DOHH2 (cell line): Measurements from ENCODE around the gene USP48.

Experiments used
- EZH2phosphoT487 ChIP-seq: fragments of 200-600 bp; sonication (generic); IDR thresholded peaks from 2 replicates; pipeline ENCODE4 v1.6.1; 2017; ENCODE audit warnings: borderline replicate concordance, mild to moderate bottlenecking, antibody characterized with exemption, low read length, moderate library complexity, mixed read lengths
- TF ChIP-seq, protein P1 (sequence below): fragments of 200-600 bp; sonication (generic); IDR thresholded peaks from one replicate; pipeline ENCODE4 v1.5.1; 2014; ENCODE audit warnings: antibody characterized with exemption, mild to moderate bottlenecking, low read depth, low read length; ENCODE audit not compliant: poor library complexity, severe bottlenecking

DNA sequence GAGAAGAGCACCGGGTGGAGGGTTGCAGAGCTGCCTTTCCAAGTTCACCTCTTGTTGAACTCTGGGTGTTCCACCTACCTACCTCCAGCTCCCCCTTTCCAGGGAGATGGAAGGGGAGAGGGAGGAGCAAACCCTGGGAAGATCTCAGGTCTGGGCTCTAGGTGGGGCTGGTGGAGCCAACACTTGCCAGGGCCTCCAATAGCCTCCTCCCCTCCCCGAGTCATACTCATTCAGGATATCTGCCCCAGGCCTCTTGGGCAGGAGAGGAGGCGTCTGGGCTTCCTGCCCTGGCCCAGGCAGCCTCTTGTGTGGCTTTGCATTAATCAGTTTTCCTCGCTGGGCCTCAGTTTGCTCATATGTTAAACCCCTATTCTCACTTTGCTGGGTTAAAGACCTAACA, 127.2 kb downstream of the USP48 start:
- TF ChIP-seq, protein P1, sequence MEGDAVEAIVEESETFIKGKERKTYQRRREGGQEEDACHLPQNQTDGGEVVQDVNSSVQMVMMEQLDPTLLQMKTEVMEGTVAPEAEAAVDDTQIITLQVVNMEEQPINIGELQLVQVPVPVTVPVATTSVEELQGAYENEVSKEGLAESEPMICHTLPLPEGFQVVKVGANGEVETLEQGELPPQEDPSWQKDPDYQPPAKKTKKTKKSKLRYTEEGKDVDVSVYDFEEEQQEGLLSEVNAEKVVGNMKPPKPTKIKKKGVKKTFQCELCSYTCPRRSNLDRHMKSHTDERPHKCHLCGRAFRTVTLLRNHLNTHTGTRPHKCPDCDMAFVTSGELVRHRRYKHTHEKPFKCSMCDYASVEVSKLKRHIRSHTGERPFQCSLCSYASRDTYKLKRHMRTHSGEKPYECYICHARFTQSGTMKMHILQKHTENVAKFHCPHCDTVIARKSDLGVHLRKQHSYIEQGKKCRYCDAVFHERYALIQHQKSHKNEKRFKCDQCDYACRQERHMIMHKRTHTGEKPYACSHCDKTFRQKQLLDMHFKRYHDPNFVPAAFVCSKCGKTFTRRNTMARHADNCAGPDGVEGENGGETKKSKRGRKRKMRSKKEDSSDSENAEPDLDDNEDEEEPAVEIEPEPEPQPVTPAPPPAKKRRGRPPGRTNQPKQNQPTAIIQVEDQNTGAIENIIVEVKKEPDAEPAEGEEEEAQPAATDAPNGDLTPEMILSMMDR, result no peak
- no peak for TF ChIP-seq EZH2phosphoT487
